NB4 (cell line): ENCODE measurements around the gene MEGF11.

Experiments
- DNase-seq: peaks from one replicate; pipeline ENCODE4 v3.0.0; 2010; ENCODE audit warnings: low read depth
- H3K4me3 ChIP-seq: one replicate; pipeline ENCODE4 v1.5.1; 2011; ENCODE audit warnings: mild to moderate bottlenecking, low read depth, low read length, moderate library complexity
- MYC ChIP-seq: IDR thresholded peaks from 2 replicates; pipeline ENCODE4 v1.6.1; 2011; ENCODE audit warnings: low read depth, low read length
- POLR2A ChIP-seq: IDR thresholded peaks from 2 replicates; pipeline ENCODE4 v1.6.1; 2011; ENCODE audit warnings: mild to moderate bottlenecking; ENCODE audit not compliant: insufficient read length; ENCODE audit errors: extremely low read depth
- TF ChIP-seq, protein P1 (sequence below): IDR thresholded peaks from one replicate; pipeline ENCODE4 v1.5.1; 2012; ENCODE audit warnings: low read depth, low read length
- TF ChIP-seq, protein P2 (sequence below): IDR thresholded peaks from 2 replicates; pipeline ENCODE4 v1.6.1; 2011; ENCODE audit warnings: low read depth, low read length

The MEGF11 gene

DNA sequence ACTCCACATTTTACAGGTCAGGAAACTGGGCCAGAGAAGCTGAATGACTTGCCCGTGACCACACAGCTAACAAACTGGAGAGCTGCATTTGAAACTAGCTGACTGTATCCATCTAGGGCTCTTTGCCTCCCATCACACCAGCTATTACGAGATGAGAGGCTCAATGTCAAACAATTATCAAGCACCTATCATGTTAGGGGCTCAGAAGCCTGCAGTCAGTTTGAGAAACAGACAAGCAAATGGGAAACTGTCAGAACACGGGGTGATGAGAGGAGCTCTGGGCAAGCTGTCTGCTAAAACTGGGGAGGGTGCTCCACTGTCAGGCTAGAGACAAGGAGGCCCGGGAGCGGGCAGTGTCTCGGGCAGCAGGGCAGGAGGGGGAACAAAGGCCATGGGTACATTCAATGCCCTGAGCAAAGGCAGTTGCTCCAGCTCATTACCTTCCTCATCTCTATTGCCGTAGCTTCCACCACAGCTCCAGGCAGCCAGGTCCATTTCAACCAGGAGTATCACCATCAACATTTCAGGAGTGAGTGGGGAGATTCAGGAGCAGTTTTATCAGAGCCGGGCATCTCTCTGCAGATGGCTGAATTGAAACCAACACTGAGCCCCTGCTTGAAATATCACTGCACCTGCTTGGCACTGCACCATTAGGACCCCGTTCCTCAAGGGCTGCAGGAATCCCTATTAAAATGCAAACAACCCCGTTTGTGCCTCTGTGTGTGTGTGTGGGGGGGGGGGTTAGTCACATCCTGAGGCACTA, 261.6 kb downstream of the MEGF11 start:
- TF ChIP-seq MYC (no peak), POLR2A (no peak)
- TF ChIP-seq, protein P1, sequence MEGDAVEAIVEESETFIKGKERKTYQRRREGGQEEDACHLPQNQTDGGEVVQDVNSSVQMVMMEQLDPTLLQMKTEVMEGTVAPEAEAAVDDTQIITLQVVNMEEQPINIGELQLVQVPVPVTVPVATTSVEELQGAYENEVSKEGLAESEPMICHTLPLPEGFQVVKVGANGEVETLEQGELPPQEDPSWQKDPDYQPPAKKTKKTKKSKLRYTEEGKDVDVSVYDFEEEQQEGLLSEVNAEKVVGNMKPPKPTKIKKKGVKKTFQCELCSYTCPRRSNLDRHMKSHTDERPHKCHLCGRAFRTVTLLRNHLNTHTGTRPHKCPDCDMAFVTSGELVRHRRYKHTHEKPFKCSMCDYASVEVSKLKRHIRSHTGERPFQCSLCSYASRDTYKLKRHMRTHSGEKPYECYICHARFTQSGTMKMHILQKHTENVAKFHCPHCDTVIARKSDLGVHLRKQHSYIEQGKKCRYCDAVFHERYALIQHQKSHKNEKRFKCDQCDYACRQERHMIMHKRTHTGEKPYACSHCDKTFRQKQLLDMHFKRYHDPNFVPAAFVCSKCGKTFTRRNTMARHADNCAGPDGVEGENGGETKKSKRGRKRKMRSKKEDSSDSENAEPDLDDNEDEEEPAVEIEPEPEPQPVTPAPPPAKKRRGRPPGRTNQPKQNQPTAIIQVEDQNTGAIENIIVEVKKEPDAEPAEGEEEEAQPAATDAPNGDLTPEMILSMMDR: no peak
- TF ChIP-seq, protein P2, sequence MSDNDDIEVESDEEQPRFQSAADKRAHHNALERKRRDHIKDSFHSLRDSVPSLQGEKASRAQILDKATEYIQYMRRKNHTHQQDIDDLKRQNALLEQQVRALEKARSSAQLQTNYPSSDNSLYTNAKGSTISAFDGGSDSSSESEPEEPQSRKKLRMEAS: no peak
- no peak for DNase-seq

DNA sequence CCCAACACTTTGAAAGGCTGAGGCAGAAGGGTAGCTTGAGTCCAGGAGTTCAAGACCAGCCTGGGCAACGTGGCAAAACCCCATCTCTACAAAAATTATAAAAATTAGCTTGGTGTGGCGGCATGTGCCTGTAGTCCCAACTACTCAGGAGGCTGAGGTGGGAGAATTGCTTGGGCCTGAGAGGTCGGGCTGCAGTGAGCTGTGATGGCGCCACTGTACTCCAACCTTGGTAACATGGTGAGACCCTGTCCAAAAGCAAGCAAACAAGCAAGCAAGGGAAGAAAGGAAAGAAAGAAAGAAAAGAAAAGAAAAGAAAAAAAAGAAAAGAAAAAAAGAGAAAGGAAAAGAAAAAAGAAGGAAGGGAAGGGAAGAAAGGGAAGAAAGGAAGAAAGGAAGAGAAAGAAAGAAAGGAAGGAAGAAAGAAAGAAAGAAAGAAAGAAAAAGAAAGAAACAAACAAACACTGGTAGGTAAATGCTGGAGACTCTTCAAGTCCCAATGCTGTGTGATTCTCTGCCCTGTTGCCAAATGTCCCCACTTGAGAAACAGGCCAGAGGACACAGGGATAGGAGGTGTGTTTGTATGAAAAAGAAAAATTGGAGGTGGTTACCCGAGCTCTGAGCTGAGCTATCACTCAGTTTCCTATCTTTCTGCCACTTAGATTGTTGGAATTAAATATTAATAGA, 263.1 kb downstream of the MEGF11 start:
- DNase-seq: no peak
- no peak for TF ChIP-seq POLR2A
- TF ChIP-seq, protein P1: no peak
- TF ChIP-seq MYC: no peak
- TF ChIP-seq, protein P2: no peak
- H3K4me3 ChIP-seq: no peak overlapping the region

More for the DNA sequence above, 261.6 kb downstream of the MEGF11 start:
- H3K4me3 ChIP-seq: no peak overlapping the region

DNA sequence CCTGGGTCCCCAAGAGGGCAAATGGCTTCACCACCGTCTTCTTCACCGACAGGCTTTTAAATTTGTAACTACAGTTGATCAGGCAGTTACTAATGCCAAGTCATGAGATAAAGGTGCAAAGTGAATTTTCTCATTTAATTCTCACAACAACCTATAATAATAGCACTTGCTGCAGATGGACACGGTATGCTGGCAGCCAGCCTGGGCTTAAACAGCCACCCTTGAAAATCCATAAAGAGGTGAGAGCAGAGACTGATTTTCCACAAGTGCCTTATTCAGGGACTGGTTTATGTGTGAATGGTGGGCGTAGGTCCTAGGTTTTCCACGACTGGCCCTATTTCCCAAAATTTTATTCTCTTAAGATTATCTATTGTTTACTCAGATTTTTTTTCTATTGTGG, 266.4 kb downstream of the MEGF11 start:
- H3K4me3 ChIP-seq: no peak overlapping the region
- TF ChIP-seq, protein P1: no peak
- TF ChIP-seq POLR2A (no peak), MYC (no peak)
- TF ChIP-seq, protein P2: no peak
- no peak for DNase-seq

DNA sequence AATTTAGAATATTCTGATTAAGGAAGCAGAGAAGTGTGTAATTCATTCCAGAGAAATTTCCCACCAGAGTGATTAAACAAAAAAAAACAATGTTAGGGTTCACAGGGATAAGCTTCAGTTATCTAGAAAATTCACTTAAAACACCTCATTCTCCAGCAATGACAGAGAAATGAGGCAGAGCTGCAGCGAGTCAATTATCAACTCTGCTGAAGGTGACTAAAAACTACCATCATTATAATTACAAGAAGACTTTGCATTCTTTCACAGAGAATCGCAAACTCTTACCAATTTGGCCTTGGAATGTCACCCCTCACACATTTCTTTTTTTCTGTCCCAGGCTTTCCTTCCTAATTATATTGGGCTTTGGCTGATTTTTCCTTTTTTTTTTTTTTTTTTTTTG, 267.1 kb downstream of the MEGF11 start:
- TF ChIP-seq, protein P1: no peak
- TF ChIP-seq, protein P2: no peak
- TF ChIP-seq POLR2A (no peak), MYC (no peak)
- no peak for DNase-seq
- no peak overlapping the region for H3K4me3 ChIP-seq

DNA sequence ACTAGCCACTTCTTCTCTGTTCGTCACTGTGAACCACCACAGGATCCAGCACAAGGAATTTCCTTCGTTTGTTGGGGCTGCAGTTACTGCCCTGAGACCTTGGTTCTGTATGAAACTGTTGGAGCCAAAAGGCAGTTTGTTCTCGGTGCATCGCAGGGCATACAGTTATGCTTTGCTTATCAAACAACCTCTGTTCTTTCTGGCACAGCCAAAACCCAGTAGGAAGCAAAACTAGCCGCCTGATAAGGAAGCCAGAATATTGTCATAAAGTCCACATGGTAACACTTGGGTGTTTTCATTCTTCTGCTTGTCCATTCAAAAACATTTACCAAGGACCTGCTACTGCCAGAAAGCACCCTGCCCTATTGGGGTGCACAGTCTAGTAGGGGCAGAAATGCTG, 268.2 kb downstream of the MEGF11 start:
- DNase-seq: no peak
- TF ChIP-seq MYC (no peak), POLR2A (no peak)
- TF ChIP-seq, protein P1: no peak
- TF ChIP-seq, protein P2: no peak
- H3K4me3 ChIP-seq: no peak overlapping the region
